COLO668 (cell line): ENCODE measurements around the gene SPECC1L.

Experiments
- DNase-seq: peaks from one replicate; lab custom pipeline; 2025; ENCODE audit not compliant: unreplicated experiment; lab: John Stamatoyannopoulos, UW

SPECC1L gene

DNA sequence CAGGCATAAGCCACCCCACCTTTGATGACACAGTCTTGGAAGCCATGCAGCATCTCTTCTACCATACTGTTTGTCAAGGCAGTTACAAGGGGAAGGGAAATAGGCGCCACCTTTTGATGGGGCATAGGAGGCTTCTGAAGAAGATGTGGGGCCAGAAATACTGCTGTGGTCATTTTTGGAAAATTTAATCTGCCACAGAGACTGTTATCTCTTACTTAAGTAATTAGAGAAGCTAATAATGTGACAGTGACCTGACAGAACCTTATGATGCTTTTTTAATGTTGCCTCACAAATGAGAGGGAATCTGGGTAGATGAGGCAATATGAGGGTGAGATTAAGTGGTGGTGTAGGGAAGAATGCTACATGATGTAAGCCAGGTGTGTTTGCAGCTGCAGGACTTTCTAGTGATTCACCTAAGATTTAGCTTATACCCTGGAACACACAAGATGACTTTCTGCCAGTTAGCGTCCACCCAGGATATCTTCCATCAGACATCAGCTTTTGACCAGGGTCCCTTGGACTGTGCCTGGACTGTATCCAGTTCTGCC is 122.5 kb downstream of the SPECC1L start:
- no peak for DNase-seq

DNA sequence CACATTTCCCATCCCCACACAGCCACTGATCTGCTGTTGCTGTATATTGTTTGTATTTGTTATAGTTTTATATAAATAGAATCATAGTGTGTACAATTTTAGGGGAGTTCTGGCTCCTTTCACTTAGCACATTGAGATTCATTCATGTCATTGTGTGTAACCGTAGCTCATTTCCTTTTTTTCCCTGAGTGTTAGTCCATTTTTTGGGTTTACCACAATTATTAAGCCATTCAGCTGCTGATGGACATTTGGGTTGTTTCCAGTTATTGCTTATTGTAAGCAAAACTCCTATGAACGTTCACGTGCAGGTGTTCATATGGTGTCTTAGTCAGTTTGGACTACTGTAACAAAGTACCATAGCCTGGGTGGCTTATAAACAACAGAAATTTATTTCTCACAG is 123.2 kb downstream of the SPECC1L start:
- DNase-seq = no peak

DNA sequence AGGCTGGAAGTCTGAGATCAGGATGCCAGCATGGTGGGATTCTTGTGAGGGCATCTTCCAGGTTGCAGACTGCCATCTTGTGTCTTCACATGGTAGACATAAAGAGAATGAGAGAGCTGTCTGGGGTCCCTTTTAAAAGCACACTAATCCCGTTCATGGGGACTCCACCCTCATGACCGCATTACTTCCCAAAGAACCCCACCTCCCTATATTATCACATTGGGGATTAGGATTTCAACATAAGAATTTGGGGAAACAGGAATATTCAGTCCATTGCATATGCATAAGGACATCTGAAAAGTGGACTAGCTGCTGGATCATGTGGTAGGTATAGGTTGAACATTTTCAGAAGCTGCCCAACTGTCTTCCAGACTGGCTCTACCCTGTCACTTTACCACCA is 123.6 kb downstream of the SPECC1L start:
- no peak for DNase-seq

DNA sequence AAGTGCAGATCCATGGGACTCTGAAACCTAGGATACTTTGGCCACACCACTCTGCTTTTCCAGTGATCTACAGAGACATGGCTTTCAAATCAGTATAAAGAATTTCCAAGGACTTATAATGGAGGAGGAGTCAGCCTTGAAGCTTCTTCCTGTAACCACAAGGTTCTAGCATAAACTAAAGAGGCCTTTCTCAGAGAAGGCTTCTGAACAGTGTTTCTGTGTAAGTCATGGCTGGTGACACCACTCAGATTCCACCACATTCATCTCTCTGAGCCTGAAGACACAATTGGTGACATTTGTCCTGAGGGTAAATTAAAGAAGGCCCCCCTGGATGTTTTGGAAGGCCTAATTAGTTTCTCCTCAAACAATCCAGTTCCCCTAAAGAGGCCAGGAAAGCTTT is 127.8 kb downstream of the SPECC1L start:
- no peak for DNase-seq

DNA sequence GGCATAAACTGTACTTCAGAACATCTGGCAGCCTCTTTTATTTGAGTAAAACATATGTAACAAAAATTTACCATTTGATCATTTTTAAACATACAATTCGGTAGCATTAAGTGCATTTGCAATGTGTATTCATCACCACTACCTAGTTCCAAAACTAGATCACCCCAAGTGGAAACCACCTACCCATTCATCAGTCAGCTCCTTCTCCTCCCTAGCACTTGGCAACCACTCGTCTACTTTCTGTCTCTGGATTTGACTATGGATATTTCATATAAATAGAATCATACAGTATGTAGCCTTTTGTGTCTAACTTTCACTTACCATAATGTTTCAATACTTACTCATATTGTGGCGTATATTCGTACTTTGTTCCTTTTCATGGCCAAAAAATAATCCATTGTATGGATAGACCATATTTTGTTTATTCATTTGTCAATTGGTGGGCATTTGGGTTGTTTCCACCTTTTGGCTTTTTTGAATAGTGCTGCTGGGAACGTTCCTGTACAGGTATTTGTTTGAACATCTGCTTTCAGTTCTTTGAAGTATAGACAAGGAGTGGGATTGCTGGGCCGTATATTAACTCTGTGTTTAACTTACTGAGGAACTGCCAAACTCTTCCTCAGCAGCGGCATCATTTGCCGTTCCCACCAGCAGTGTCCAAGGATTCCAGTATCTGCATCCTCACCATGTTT is 129.5 kb downstream of the SPECC1L start:
- DNase-seq = no peak

DNA sequence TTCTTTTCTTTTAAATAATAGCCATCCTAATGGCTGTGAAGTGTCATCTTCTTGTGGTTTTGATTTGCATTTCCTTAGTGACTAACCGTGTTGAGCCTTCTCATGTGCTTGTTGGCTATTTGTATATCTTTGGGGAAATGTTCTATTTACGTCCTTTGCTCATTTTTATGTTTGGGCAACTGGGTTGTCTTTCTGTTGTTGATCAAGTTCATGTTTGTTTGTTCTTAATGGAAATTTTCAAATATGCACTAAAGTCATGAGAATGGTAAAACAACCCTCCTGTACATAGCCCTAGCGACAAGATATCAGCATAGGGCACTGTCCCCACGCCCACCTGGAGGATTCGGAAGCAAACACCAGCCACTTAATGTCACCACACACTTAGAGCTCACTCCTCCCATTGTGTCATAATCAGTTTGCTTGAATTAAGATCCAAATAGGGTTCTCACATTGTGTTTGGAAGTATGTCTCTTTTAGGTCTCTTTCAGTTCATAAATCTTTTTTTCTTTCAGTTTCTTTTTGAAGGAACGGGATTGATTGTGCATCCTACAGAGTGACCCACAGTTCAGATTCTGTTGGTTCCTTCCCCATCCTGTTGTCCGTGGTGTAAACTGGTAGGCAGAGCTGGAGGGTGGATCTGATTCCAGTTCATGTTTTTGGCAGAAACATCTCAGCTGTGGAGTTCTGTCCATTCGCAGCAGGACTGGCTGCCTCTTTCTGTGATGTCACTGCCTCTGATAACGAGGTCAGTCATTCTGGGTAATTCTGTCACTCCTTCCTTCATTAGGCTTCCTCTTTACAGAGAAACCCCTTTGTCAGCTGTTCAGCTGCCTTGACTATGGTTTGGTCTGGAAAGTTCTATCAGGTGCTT is 130.3 kb downstream of the SPECC1L start:
- DNase-seq = no peak

DNA sequence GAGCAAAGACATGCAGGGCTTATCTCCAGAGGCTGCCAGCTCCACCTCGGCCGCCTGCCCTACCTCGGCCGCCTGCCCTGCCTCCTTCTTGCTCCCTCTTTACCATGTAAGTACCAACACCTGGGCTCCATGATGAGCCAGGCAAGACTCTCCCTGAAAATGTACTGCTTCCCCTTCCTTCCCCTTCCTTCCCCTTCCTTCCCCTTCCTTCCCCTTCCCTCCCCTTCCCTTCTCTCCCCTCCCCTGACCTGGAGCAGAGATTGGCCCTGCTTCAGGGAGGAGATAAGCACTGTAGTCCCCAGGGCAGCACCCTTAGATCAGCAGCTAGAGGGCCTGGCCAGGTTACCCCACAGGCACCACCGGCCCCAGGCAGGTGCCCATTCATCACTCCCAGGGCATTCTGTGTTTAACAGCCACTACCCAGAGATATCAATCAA is 131.3 kb downstream of the SPECC1L start:
- DNase-seq = no peak

DNA sequence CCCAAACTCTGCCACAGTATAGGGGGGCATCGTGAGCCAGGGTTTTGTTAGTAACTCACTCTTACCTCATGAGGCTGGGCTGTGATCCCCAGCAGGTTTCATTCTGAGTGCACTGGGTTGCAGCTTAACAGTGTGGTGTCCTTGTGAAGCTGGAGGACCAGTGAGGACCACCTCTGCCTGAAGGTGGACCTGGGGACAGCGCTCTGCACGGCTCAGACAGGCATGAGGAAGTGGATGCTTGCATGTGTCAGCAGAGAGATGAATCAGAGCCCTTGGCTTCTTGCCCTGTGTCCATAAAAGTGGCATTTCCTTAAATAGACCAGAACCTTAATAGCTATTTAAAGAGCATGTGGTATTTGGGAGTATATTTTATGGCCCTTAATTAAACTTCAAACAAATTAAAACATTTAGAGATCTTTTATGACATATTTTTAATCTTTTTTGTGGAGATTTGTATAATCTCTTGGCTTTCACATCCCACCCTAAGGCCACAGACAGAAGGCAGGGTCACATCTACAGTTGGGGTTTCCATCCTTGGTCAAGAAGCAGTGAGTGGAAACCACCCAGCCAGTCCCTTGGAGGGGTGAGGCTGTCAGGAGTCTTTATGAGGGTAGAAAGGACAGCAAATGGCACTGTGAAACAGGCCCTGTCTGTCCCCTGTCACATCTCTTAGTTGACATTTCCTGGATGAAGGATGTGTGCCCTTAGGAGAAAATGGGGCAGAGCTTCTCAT is 132.0 kb downstream of the SPECC1L start:
- peak; percentile 46 for DNase-seq

DNA sequence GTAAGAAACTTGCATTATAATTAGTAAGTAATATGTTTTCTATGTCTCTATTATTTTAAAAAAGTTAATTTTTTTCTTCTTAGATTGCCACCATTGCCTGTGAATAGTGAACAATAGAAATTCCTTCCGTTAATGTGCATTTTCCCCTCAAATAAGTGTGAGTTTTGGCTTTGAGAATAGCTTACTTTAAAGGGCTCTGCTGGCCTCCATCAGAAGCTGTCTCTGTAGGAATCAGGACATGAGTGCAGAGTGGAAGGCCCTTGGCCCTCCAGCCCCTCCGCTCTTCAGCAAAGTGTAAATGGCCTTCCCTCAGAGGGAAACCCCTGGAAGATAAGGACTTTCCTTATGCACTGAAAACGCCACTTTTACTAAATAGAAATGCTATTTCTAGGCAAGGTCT is 132.7 kb downstream of the SPECC1L start:
- DNase-seq = no peak

DNA sequence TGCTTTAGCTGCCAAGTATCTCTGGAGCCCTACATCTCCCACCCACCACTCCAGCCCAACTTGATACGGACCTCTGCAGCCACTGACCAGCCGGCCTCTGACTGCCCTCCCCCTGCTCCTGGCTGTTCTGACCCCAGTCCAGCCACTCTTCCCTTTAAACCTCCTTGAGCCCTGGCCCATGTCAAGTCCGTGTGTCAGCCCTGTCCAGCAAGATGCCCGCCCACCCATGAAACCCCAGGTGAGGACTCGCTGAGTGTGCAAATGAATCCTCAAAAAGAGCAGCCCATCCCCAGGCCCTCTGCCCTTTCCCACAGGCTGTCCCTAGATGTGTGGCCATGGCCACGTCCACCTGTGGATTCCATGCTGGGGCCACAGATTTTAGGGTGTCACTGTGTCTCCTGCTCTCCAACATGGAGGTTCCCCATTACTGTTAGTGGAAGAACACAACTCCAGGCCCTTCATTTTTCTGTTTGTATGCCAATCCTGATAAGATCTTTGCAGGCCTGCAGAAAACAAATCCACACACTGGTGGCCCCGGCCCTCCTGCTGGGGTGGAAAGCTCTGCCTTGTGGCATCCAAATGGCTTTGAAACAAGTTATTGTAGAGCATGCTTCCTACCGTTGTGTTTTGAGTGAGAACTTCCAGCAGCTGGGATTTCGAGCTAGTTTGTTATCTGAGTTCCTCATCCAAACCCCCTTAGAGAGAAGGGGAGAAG is 134.1 kb downstream of the SPECC1L start:
- DNase-seq = no peak

DNA sequence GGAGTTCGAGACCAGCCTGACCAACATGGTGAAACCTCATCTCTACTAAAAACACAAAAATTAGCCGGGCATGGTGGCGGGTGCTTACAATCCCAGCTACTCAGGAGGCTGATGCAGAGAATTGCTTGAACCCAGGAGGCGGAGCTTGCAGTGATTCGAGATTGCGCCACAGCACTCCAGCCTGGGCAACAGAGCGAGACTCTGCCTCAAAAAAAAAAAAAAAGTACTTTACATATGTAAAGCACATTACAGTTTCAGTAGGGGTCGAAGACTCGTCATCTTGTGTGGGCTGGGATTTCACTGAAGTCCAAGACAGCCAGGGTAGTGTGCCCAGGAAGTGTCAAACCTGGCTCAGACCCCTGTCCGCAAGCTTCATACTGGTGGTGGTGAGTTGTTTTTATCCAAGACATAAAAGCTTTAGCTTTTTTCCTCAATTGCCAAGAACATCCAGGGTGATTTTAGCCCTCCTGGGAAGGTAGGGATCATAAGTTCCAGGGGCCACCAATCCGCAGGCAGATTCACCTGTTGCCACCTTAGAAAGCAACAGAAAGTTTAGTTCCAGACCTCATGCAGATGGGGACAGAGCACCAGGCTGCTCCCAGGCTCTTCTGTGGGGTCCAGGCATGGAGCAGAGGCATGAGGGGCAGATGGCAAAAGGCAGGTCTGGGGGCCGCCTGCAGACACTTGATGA is 135.1 kb downstream of the SPECC1L start:
- DNase-seq = no peak

DNA sequence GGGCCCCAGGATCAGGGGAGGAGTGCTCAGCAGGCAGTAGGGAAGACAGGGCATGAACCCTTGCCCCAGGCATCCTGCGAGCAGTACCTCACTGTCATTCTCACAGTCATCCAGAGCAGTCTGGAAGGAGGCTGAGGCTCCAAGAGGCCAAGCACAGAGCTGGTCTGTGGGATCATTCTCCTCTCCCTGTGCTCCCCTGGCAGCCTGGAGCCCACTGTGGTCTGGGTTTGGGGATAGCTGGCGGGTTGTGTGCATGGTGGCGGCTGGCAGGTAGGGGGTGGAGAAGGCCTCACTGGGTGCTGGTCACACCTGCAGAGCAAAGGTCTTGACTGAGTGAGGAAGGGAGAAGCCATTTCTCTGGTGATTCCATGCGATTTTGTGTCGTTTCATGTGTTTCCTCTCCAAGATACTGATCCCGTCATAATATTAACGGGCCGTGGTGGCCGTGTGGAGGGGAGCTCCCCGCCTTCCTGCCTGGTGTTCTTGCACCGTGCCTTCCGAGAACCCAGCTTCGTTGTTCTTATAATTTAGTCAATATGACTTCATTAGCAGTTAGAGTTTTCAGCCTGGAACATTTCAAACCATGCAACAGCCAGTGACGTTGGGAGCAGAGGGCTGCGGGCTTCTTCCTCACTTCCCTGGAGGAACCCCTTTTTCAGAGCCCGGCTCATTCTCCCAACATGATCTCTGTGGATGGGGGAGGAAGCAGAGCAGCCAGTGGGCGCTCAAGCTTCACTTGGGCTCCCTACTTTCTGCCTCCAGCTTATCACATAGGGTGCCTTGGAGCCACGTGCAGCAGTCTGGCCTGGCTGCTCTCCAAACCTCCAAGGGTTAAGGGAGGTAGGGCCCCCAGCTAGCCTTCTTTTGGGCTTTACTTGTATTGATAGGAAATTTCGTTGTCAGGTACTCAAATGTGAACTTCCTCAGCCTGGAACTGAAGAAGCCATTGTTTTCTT is 136.0 kb downstream of the SPECC1L start:
- DNase-seq = no peak

DNA sequence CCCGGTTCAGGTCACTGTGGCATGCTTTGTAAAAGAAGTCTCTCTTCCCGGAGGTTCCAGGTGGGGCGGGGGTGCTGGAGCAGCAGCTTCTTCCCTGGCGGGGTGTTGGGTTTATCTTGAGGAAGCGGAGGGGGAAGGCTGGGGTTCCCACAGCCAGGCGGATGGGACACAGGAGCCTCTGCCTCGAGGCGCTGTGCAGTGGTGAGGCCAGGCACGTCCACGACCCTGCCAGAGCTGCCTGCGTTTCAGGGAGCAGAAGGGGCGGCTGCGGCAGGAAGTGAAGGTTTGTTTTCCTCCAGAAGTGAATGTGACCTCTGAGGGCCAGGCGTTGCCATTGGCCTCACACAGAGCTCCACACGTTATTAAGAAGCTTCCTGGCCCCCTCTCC is 136.6 kb downstream of the SPECC1L start:
- no peak for DNase-seq

DNA sequence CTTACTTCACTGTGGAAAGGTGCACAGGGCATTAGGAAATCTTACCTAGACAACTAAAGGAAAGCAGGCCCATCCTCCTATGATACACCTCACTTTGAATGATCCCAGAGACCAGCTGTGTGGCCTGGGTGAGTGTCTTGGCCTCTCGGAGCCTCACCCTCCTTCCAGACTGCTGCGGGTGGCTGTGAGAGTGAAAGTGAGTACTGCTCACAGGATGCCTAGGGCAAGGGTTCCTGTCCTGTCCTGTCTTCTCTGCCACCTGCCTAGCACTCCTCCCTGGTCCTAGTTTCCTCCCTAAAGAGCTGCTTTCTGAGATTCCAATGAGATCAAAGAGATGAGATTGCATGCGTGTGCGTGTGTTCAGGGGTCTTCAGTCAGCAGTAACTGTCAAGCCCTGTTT is 137.3 kb downstream of the SPECC1L start:
- DNase-seq = no peak

DNA sequence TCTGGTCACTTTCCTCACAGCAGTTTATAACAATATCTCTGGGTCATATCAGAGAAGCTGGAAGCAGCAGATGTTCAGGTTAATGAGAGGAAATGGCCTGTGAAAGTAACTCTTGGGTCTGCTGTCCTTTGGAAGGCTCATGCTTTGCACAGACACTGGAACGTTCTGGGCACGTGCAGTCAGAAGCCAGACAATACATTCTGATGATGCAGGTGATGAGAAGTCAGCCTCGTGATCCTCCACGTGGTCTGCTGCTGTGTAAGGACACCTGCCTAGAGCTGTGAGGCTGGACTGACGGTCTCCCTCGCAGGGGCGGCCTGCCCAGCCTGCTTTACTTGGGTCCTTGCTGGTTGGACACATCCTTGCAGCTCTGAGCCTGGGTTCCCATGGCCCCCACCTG is 138.0 kb downstream of the SPECC1L start:
- DNase-seq = peak; percentile 16

DNA sequence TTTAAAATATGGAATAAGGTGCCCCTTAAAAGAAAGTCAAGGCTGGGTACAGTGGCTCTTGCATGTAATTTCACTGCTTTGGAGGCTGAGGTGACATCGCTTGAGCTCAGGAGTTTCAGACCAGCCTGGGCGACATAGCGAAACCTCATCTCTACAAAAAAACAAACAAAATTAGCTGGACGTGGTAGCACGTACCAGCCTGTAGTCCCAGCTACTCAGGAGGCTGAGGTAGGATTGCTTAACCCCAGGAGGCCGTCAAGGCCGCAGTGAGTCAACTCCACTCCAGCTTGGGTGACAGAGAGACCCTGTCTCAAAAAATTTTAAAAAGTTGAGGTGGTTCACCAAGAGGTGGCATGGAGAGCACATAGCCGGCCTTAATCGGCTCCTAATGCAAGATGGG is 139.1 kb downstream of the SPECC1L start:
- DNase-seq = no peak

DNA sequence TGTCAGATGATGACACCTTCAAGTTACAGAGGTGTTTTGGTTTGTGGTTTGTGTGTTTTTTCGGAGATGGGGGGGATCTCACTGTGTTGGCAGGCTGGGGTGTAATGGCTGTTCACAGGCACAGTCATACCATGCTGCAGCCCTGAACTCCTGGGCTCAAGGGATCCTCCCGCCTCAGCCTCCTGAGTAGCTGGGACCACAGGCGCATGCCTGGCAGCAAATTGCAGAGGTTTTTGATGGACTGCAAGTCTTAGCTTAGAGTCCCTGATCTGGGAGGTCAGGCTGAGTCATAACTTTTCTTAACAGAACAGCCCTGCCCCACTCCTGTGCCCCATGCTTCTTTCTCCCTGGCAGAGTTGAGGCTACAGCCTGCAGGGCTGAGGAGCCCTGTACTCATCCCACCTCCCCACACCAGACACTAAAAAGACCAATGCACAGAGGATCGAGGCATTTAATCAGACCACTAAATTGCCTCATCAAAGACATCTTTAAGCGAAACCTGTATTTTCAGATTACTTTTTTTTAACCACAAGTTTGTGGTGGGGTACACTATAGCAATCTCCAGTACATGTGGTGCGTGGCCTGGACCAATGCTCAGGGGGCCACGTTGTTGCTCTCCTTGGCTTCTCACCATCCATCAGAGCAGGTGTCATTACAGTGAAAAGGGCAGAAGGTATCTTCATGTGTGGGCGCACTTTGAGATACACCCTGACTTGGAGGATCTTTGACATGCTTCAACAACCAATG is 139.7 kb downstream of the SPECC1L start:
- no peak for DNase-seq

DNA sequence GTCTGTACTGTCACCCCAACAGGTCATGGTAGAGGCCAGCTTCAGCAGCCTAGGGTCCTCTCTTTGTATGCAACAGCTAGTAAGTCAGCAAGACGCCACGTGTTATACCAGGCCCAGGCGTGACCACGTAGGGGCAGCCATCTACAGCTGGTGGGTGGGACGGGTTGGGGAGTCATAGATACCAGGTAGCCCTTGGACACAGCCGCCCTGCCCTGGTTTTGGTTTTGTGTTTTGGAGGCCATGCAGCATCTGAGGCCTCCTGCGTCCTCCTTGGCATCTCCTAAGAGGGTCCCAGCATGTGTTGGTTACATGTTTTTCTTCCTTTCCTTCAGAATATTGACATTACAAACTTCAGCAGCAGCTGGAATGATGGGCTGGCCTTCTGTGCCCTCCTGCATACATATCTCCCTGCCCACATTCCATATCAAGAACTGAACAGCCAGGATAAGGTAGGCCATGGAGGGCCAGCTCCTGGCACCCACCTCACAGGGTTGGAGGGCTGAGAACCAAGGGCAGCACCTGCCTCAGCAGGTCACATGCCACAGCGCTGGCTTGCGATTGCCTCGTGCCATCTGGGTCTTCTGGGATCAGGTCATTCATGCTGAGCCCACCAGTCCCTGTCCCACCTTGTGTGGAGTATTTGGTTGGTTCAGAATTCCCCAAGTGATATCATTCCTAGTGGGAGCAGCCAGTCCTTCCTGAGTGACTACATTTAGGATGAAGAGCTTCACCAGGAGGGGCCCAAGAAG is 140.8 kb downstream of the SPECC1L start:
- DNase-seq = no peak
